ENCODE data around the gene LLGL2. TPM values are rescaled to one million over a fixed set of nuclear protein-coding genes. Genes with fewer than 3 reads are reported as not detected.
"Not testable (repeated sequence)": the region's sequence is repeated elsewhere in the genome, so short reads cannot be mapped to it uniquely, and the experiment has no call there.

LLGL2 gene
- total RNA-seq, 1 experiment from 2014 or later: 6.6 TPM

GRCh38 chr17:75516255-75516618 is 9.3 kb upstream of the LLGL2 start, which contains the start of gene TSEN54:
Gene TSEN54 (plus strand): TSS chr17:75516528. CDS start chr17:75516561, 33 bp downstream.
- peak; percentile 94 for DNase-seq (ENCODE audit: low read depth, low spot score)
- in situ Hi-C loops (cut with HindIII; ENCODE audit: low pct_unique_long_range_greater_than_20kb, low sequenced_read_pairs): no loop called here

GRCh38 chr17:75516619-75517296 is 8.7 kb upstream of the LLGL2 start:
- in situ Hi-C loops (cut with HindIII; ENCODE audit: low pct_unique_long_range_greater_than_20kb, low sequenced_read_pairs): no loop called here
- no peak for DNase-seq (ENCODE audit: low read depth, low spot score)

- in situ Hi-C loops (cut with HindIII; ENCODE audit: low pct_unique_long_range_greater_than_20kb, low sequenced_read_pairs): no loop called here
- DNase-seq (ENCODE audit: low read depth, low spot score): no peak
Measured at GRCh38 chr17:75517297-75517865, 8.1 kb upstream of the LLGL2 start.

GRCh38 chr17:75518201-75518600 is 7.3 kb upstream of the LLGL2 start:
- no peak for DNase-seq (ENCODE audit: low read depth, low spot score)
- in situ Hi-C loops (cut with HindIII; ENCODE audit: low pct_unique_long_range_greater_than_20kb, low sequenced_read_pairs): no loop called here

GRCh38 chr17:75518983-75519537 is 6.4 kb upstream of the LLGL2 start:
- DNase-seq (ENCODE audit: low read depth, low spot score): no peak
- in situ Hi-C loops (cut with HindIII; ENCODE audit: low pct_unique_long_range_greater_than_20kb, low sequenced_read_pairs): no loop called here

- DNase-seq (ENCODE audit: low read depth, low spot score); in situ Hi-C loops (cut with HindIII; ENCODE audit: low pct_unique_long_range_greater_than_20kb, low sequenced_read_pairs): not testable (repeated sequence)
Measured at GRCh38 chr17:75520413-75520812, 5.1 kb upstream of the LLGL2 start.

- in situ Hi-C loops (cut with HindIII; ENCODE audit: low pct_unique_long_range_greater_than_20kb, low sequenced_read_pairs): no loop called here
Measured at GRCh38 chr17:75521290-75521689, 4.2 kb upstream of the LLGL2 start.

GRCh38 chr17:75521951-75522727 is 3.4 kb upstream of the LLGL2 start:
- DNase-seq (ENCODE audit: low read depth, low spot score): no peak
- in situ Hi-C loops (cut with HindIII; ENCODE audit: low pct_unique_long_range_greater_than_20kb, low sequenced_read_pairs): no loop called here

More at GRCh38 chr17:75521290-75521689, 4.2 kb upstream of the LLGL2 start:
- no peak for DNase-seq (ENCODE audit: low read depth, low spot score)

GRCh38 chr17:75523647-75524046 is 1.9 kb upstream of the LLGL2 start:
- DNase-seq (ENCODE audit: low read depth, low spot score): no peak

GRCh38 chr17:75524269-75524969 is 1.1 kb upstream of the LLGL2 start:
- DNase-seq (ENCODE audit: low read depth, low spot score): no peak
- in situ Hi-C loops (cut with HindIII; ENCODE audit: low pct_unique_long_range_greater_than_20kb, low sequenced_read_pairs): no loop called here

More at GRCh38 chr17:75523647-75524046, 1.9 kb upstream of the LLGL2 start:
- in situ Hi-C loops (cut with HindIII; ENCODE audit: low pct_unique_long_range_greater_than_20kb, low sequenced_read_pairs): no loop called here

- DNase-seq (ENCODE audit: low read depth, low spot score): no peak
- in situ Hi-C loops (cut with HindIII; ENCODE audit: low pct_unique_long_range_greater_than_20kb, low sequenced_read_pairs): no loop called here
Measured at GRCh38 chr17:75525806-75526554, 483 bp downstream of the LLGL2 start.

- DNase-seq (ENCODE audit: low read depth, low spot score): no peak
- in situ Hi-C loops (cut with HindIII; ENCODE audit: low pct_unique_long_range_greater_than_20kb, low sequenced_read_pairs): no loop called here
Measured at GRCh38 chr17:75526555-75527270, 1.2 kb downstream of the LLGL2 start.

GRCh38 chr17:75530837-75531720 is 5.6 kb downstream of the LLGL2 start:
- DNase-seq (ENCODE audit: low read depth, low spot score): no peak
- in situ Hi-C loops (cut with HindIII; ENCODE audit: low pct_unique_long_range_greater_than_20kb, low sequenced_read_pairs): no loop called here

- in situ Hi-C loops (cut with HindIII; ENCODE audit: low pct_unique_long_range_greater_than_20kb, low sequenced_read_pairs): no loop called here
Measured at GRCh38 chr17:75531721-75532072, 6.2 kb downstream of the LLGL2 start.

GRCh38 chr17:75535119-75535537 is 9.6 kb downstream of the LLGL2 start:
- in situ Hi-C loops (cut with HindIII; ENCODE audit: low pct_unique_long_range_greater_than_20kb, low sequenced_read_pairs): no loop called here
- DNase-seq (ENCODE audit: low read depth, low spot score): no peak

More at GRCh38 chr17:75531721-75532072, 6.2 kb downstream of the LLGL2 start:
- no peak for DNase-seq (ENCODE audit: low read depth, low spot score)

GRCh38 chr17:75535871-75536270 is 10.4 kb downstream of the LLGL2 start:
- in situ Hi-C loops (cut with HindIII; ENCODE audit: low pct_unique_long_range_greater_than_20kb, low sequenced_read_pairs): no loop called here
- no peak for DNase-seq (ENCODE audit: low read depth, low spot score)

All from SK-MEL-5 (cell line).